LNCaP clone FGC (cell line): Measurements from ENCODE around the gene ANAPC1.

ENCODE experiments used
- DNase-seq: peaks from one replicate; pipeline ENCODE4 v3.0.0-alpha.2; 2011; ENCODE audit warnings: low read depth
- H3K4me3 ChIP-seq: 2 replicates; pipeline ENCODE4 v1.5.1; 2011; ENCODE audit warnings: mild to moderate bottlenecking, low read depth, low read length, control low read depth
- TF ChIP-seq, protein P1 (sequence below): IDR thresholded peaks from 2 replicates; pipeline ENCODE4 v1.5.1; 2012; ENCODE audit warnings: mild to moderate bottlenecking; ENCODE audit not compliant: control insufficient read depth, insufficient read depth; ENCODE audit errors: extremely low read depth

The ANAPC1 gene

GRCh38 chr2:111900859-111901258 is 16.9 kb upstream of the ANAPC1 start:
- TF ChIP-seq, protein P1, sequence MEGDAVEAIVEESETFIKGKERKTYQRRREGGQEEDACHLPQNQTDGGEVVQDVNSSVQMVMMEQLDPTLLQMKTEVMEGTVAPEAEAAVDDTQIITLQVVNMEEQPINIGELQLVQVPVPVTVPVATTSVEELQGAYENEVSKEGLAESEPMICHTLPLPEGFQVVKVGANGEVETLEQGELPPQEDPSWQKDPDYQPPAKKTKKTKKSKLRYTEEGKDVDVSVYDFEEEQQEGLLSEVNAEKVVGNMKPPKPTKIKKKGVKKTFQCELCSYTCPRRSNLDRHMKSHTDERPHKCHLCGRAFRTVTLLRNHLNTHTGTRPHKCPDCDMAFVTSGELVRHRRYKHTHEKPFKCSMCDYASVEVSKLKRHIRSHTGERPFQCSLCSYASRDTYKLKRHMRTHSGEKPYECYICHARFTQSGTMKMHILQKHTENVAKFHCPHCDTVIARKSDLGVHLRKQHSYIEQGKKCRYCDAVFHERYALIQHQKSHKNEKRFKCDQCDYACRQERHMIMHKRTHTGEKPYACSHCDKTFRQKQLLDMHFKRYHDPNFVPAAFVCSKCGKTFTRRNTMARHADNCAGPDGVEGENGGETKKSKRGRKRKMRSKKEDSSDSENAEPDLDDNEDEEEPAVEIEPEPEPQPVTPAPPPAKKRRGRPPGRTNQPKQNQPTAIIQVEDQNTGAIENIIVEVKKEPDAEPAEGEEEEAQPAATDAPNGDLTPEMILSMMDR = peak; percentile 49
- H3K4me3 ChIP-seq = no peak overlapping the region
- no peak for DNase-seq

DNA sequence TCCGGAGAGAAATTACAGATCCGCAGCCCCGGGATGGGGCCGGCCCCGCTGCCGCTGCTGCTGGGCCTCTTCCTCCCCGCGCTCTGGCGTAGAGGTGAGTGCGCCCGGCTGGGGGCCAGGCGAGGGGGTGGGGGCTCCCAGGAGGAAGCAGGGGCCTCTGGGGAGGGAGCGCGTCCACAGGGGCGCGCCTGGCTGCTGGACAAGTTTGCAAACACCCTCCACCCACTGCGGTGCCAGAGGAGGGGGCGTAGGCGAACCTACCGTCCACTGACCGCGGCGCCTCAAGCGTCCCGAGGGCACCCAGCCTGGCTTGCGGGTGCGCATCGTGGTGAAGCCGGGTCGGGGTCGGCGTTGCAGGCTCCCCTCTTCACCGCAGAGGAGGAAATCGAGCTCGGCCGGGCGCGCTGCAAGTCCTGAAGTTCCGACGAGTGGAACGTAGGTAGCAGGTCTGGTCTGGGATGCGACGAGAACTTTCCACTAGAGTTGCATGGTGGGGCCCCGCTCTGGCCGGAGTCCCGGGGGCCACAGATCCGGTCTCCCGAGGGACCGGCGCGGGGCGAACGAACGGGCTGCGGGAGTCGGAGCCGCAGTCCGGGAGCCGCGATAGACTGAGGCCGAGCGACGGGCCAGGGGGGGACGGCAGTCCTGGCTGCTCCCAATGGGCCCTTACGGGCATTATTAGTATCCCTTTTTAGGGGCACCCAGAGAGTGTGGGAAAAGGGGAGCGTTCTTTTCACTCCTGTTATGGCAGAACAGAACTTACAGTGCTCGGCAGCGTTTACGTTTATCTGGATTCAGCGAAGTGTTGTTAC is 14.9 kb upstream of the ANAPC1 start:
- peak overlapping the region; percentile 61 for H3K4me3 ChIP-seq
- no peak for DNase-seq
- TF ChIP-seq, protein P1 = no peak

- peak within 1 kb of the TSS; percentile 64 for H3K4me3 ChIP-seq
- TF ChIP-seq, protein P1 = peak; percentile 70
- peak; percentile 40 for DNase-seq
These were observed 14.1 kb upstream of the ANAPC1 start, which contains the start of gene MERTK for GRCh38 chr2:111897924-111898702. MERTK (plus strand) TSS chr2:111898607; CDS start chr2:111898736, 129 bp downstream.

DNA sequence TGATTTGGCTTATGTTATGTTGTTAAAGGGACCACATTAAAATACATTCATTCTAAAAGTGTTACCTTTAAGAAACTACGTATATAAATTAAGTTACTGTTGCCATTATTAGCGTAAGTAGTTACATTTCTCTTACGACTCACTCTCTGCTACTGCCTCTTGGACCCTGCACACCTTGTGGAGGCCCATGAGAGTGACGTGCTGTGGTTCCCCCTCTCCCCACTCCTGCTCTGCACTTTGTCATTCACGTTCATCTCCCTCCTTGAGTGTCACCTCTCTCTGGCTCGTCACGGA is 13.6 kb upstream of the ANAPC1 start:
- no peak for DNase-seq
- peak overlapping the region; percentile 64 for H3K4me3 ChIP-seq
- TF ChIP-seq, protein P1 = no peak

DNA sequence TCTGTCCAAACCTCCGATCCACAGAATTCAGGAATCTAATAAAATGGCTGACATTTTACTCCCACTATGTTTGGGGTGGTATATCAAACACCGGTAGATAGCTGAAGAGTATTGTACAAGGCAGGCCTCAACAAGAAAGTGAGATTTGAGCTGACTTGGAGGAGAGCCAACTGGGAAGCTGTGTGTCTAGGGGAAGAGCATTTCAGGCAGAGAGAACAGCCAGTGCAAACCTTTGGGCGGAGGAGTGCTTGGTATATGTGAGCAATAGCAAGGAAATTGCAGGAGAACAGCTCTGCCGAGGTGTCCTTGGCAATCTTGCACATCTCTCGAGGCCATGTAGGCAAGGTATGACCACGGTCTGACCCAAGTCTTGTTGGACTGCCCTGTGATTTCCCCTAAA is 12.6 kb upstream of the ANAPC1 start:
- no peak for DNase-seq
- no peak overlapping the region for H3K4me3 ChIP-seq
- TF ChIP-seq, protein P1 = no peak

DNA sequence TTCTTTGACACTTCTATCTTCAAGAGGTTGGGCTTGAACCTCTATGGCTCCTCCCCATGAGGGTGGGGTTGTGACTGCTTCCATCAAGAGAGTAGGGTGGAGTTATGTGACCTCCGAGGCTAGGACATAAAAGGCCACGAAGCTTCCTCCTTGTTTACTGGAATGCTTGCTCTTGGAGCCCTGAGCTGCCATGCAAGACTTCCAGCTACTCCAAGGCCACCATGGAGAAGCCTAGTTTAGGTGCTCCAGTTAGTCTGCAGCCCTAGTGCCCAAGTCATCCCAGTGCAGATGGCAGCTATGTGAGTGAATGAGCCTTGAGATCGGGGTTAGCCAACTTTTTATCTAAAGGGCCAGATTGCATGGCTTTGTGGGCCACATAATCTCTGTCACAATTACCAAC is 12.0 kb upstream of the ANAPC1 start:
- TF ChIP-seq, protein P1 = no peak
- DNase-seq = no peak
- no peak overlapping the region for H3K4me3 ChIP-seq
